Neural crest cell (in vitro differentiated cells): ENCODE data around the gene NEIL1. TPM values are rescaled to one million over a fixed set of nuclear protein-coding genes. Genes with fewer than 3 reads are reported as not detected.

Source experiments
- DNase-seq: peaks from one replicate; pipeline ENCODE4 v3.0.0; 2021; ENCODE audit warnings: low read depth, mixed read lengths, low spot score
- H3K27ac Mint-ChIP-seq: one replicate; pipeline ENCODE4 v1.8.0; 2021; ENCODE audit warnings: mild to moderate bottlenecking, mixed read lengths; ENCODE audit not compliant: unreplicated experiment
- H3K27me3 Mint-ChIP-seq: 2 replicates; pipeline ENCODE4 v1.8.0; 2021; ENCODE audit warnings: low read depth, mild to moderate bottlenecking, mixed read lengths
- H3K36me3 Mint-ChIP-seq: 2 replicates; pipeline ENCODE4 v1.8.0; 2021; ENCODE audit warnings: low read depth, mild to moderate bottlenecking, mixed read lengths
- H3K4me1 Mint-ChIP-seq: 2 replicates; pipeline ENCODE4 v1.8.0; 2021; ENCODE audit warnings: mixed read lengths
- H3K4me3 Mint-ChIP-seq: one replicate; pipeline ENCODE4 v1.8.0; 2021; ENCODE audit warnings: mild to moderate bottlenecking, mixed read lengths
- H3K9me3 Mint-ChIP-seq: 2 replicates; pipeline ENCODE4 v1.8.0; 2021; ENCODE audit warnings: mixed read lengths
- total RNA-seq: library from RNA; stranded (reverse); gene quantifications from 2 replicates; pipeline ENCODE4 v1.2.1, GENCODE V29; 2021
- TF ChIP-seq, protein P1 (sequence below): fragments of 200-600 bp; sonication (generic); conservative IDR thresholded peaks from 2 replicates; pipeline ENCODE4 v1.5.0; 2021; ENCODE audit warnings: antibody characterized with exemption, mild to moderate bottlenecking

The NEIL1 gene
- total RNA-seq, 1 donor from 2014 or later, result 20.4 TPM

- TF ChIP-seq, protein P1, sequence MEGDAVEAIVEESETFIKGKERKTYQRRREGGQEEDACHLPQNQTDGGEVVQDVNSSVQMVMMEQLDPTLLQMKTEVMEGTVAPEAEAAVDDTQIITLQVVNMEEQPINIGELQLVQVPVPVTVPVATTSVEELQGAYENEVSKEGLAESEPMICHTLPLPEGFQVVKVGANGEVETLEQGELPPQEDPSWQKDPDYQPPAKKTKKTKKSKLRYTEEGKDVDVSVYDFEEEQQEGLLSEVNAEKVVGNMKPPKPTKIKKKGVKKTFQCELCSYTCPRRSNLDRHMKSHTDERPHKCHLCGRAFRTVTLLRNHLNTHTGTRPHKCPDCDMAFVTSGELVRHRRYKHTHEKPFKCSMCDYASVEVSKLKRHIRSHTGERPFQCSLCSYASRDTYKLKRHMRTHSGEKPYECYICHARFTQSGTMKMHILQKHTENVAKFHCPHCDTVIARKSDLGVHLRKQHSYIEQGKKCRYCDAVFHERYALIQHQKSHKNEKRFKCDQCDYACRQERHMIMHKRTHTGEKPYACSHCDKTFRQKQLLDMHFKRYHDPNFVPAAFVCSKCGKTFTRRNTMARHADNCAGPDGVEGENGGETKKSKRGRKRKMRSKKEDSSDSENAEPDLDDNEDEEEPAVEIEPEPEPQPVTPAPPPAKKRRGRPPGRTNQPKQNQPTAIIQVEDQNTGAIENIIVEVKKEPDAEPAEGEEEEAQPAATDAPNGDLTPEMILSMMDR, result no peak
- peak overlapping the region; percentile 19 for H3K4me3 Mint-ChIP-seq
- no peaks in the 10 kb centered on the region for H3K27me3 Mint-ChIP-seq
- DNase-seq, result no peak
- H3K4me1 Mint-ChIP-seq, result no peaks in the 10 kb centered on the region
- H3K36me3 Mint-ChIP-seq, result no peaks in the 10 kb centered on the region
- no peak overlapping the region for H3K27ac Mint-ChIP-seq
- no peaks in the 10 kb centered on the region for H3K9me3 Mint-ChIP-seq
Observed at GRCh38 chr15:75361361-75361988, 14.6 kb downstream of the NEIL1 start.

- no peak overlapping the region for H3K27ac Mint-ChIP-seq
Observed at GRCh38 chr15:75361989-75362641, 15.3 kb downstream of the NEIL1 start.

DNA sequence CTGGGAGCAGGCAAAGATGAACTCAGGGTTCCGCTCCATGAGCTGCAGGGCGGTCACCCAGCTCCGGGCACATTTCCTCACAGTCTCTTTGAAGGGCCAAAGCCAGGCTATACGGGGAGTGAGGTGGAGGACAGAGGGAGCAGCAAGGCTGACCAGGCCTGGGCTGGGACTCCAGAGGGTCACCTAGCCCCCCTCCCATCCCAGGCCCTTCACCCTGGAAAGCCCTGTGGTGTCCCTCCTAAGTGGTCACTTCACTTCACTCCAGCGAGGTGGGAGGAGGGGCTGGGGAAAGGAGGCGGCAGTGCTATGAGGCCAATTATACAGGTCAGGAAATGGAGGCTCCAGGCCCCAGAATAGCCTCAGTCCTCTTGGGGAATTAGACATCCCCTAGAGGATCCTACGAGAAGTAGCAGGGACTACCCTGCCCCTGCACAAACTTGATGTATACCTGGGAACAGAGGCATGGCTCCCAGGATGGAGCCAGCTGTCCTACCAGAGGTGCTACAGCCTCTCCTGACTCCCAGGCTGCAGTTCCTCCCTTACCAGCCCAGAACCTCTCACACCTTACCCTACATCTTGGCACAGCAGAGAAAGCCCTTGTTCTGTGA lies 15.9 kb downstream of the NEIL1 start:
- H3K4me3 Mint-ChIP-seq, result peak overlapping the region; percentile 79
- no peaks in the 10 kb centered on the region for H3K27me3 Mint-ChIP-seq
- no peaks in the 10 kb centered on the region for H3K36me3 Mint-ChIP-seq
- DNase-seq, result no peak
- no peaks in the 10 kb centered on the region for H3K9me3 Mint-ChIP-seq
- TF ChIP-seq, protein P1, result no peak
- peaks cover 4% of the 10 kb centered on the region for H3K4me1 Mint-ChIP-seq
- H3K27ac Mint-ChIP-seq, result no peak overlapping the region

More at GRCh38 chr15:75361989-75362641, 15.3 kb downstream of the NEIL1 start:
- Mint-ChIP-seq H3K9me3 (no peaks in the 10 kb centered on the region), H3K4me1 (no peaks in the 10 kb centered on the region), H3K27me3 (no peaks in the 10 kb centered on the region), H3K36me3 (no peaks in the 10 kb centered on the region), H3K4me3 (no peak overlapping the region)
- TF ChIP-seq, protein P1, result no peak
- DNase-seq, result no peak

GRCh38 chr15:75363786-75364185 lies 16.9 kb downstream of the NEIL1 start:
- Mint-ChIP-seq H3K9me3 (no peaks in the 10 kb centered on the region), H3K27ac (no peak overlapping the region), H3K36me3 (peaks cover 3% of the 10 kb centered on the region), H3K4me3 (no peak overlapping the region), H3K4me1 (peaks cover 8% of the 10 kb centered on the region), H3K27me3 (no peaks in the 10 kb centered on the region)
- TF ChIP-seq, protein P1, result no peak
- no peak for DNase-seq

DNA sequence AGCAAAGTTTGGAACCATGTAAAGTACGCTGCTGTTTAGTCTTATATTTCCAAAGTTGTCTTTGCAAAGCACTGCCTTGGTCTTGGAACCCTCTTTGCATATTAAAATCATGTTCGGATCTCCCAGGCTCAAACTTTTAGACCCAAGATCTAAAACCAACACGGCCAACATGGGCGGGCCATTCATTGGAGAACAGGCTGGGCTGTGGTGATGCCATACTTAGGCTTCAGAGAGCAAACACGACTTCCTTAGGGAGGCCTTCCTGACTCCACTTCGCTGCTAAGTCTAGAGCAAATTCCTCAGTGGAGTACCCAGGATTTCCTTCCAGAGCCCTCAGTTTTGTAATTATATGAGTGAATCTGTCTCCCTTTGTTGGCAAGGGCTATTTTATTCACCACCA lies 18.0 kb downstream of the NEIL1 start:
- peaks cover 19% of the 10 kb centered on the region for H3K4me1 Mint-ChIP-seq
- H3K27me3 Mint-ChIP-seq, result no peaks in the 10 kb centered on the region
- no peak overlapping the region for H3K4me3 Mint-ChIP-seq
- no peak for DNase-seq
- H3K9me3 Mint-ChIP-seq, result no peaks in the 10 kb centered on the region
- TF ChIP-seq, protein P1, result no peak
- H3K27ac Mint-ChIP-seq, result no peak overlapping the region
- peaks cover 3% of the 10 kb centered on the region for H3K36me3 Mint-ChIP-seq
